Stimulated activated CD8-positive, alpha-beta memory T cell treated with anti-CD3 and anti-CD28 coated beads, Interleukin-2, amount 100 ng/mL, for 48 hours (primary cell): ENCODE data around the gene RIBC1.
"Not testable (repeated sequence)": the region's sequence is repeated elsewhere in the genome, so short reads cannot be mapped to it uniquely, and the experiment has no call there.

Experiments
- DNase-seq, 2 donors: peaks; one replicate each; pipeline ENCODE4 v3.0.0-alpha.2; 2020; ENCODE audit warnings: low read depth in 2 of 2

The RIBC1 gene

DNA sequence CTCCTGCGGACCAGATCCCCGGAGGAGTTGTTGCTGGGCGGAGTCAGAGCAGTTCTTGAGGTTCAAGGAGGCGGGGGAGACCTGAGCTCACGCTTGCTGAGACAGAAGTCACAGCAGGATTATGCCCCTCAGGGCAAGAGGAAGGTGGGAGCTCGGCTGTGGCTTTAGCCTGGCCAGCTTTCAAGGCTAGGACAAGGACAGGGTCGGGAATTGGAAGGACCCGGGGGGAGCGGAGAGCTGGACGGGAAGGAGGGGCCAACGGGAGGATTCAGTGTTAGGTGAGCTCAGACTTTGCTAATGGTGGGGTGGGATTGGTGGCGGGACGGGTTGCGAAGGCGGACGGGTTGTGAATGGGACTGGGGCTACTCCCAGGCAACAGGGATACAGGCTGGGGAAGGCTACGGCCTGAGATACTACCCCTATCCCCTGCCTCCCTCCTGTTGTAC lies at the start of gene RIBC1:
RIBC1 (plus strand) TSS at position 13 of the 446 bp plus-strand sequence. CDS start 3,404 bp downstream, outside the sequence.
- DNase-seq: no peak

DNA sequence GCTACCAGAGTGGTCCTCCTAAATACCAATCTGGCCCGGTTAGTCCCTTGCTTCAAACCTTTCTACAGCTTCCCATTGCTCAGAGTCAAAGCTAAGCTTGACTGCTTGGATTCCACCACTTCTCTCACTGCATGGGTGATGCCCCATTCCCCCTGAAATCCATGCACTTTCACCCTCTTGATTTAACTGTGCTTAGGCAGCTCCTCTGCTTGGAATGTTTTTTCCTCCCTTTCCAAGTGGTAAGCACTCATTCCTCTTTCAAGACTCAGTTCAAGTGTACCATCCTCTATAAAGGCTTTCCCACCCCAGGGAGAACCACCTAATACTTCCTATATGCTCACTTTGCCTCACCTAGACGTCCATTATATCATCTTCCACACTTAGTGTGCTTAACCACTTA lies 49.4 kb upstream of the RIBC1 start:
- DNase-seq: no peak

GRCh38 chrX:53374222-53374820 lies 48.4 kb upstream of the RIBC1 start:
- DNase-seq: no peak

GRCh38 chrX:53374923-53375322 lies 47.8 kb upstream of the RIBC1 start:
- no peak for DNase-seq

GRCh38 chrX:53376888-53377287 lies 45.8 kb upstream of the RIBC1 start:
- DNase-seq: no peak

- no peak for DNase-seq
Observed at GRCh38 chrX:53377464-53377863, 45.2 kb upstream of the RIBC1 start.

- DNase-seq: no peak
Observed at GRCh38 chrX:53379008-53379710, 43.5 kb upstream of the RIBC1 start.

DNA sequence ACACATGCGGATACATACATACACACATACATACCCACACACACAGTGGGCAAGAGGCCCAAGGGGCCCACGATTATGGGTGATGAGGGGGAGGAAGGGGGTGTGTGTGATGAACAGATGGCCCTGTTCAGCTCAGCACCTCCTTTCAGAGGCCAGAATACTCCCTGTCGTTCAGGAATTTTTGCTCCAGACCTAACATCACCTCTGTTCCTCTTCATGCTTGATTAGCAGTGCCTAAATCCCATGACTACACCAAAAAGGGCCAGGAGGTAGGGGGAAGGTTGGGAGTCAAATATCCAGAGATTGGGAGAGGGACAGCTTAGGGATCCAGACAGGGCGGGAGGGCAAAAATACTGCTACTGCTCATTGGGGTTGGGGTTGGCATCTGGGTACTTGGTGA lies 42.9 kb upstream of the RIBC1 start:
- no peak for DNase-seq

- DNase-seq: no peak
Observed at GRCh38 chrX:53383376-53384076, 39.1 kb upstream of the RIBC1 start.

- DNase-seq: no peak
Observed at GRCh38 chrX:53395605-53396298, 26.9 kb upstream of the RIBC1 start.

- no peak for DNase-seq
Observed at GRCh38 chrX:53398216-53398615, 24.5 kb upstream of the RIBC1 start.

- no peak for DNase-seq
Observed at GRCh38 chrX:53403535-53403934, 19.1 kb upstream of the RIBC1 start.

GRCh38 chrX:53412446-53412845 lies 10.2 kb upstream of the RIBC1 start:
- no peak for DNase-seq

DNA sequence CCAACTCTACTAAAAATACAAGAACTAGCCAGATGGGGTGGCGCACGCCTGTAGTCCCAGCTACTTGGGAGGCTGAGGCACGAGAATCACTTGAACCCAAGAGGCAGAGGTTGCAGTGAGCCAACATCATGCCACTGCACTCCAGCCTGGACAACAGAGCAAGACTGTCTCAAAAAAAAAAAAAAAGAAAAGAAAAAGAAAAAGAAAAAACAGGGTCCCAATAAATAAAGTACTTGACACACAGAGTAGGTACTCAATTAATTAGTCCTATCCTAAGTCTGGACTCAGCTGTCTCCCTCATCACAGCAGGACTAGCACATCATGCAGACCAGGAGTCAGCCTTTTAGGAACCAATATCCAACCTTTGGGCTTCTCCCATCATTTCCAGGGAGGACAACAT lies 2.3 kb upstream of the RIBC1 start:
- not testable (repeated sequence) for DNase-seq

DNA sequence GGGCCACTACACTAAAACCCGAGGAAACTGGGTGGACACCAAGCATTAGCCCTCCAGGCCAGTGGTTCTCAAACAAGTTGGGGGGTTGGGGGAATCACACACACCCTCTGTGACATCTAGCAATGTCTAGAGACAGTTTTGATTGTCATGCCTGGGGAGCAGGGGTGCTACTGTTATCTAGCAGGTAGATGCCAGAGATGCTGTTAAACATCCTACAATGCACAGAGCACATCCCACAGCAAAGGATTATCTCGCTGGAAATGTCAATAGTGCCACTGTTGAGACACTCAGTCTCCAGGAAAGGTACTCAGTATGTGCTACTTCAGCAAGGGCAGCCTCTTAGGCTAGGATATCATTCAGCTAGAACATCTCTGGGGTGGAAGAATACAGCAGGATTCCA lies 1.5 kb upstream of the RIBC1 start:
- DNase-seq: no peak

DNA sequence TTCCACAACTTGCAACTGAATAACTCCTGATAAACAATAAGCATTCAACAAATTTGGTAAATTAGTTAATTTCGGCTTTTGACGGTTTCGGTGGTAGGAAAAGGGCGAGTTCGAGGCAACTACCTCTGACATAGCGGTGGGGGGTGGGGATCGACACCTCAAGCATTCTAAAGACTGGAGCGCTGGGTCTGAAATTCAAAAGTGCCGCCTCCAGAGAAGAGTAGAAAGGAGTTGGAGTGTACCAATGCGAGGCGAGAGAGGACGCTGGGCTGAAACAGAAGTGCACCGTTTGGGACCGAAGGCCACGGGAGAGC lies 944 bp upstream of the RIBC1 start:
- DNase-seq: peak in 1 of 2 donors; percentile 7

GRCh38 chrX:53422086-53422860 lies 400 bp upstream of the RIBC1 start, which contains the start of gene SMC1A:
TSS of gene SMC1A (minus strand) at chrX:53422654. CDS start at chrX:53422600, 54 bp downstream.
- peak; percentile 90 to 96 for DNase-seq

DNA sequence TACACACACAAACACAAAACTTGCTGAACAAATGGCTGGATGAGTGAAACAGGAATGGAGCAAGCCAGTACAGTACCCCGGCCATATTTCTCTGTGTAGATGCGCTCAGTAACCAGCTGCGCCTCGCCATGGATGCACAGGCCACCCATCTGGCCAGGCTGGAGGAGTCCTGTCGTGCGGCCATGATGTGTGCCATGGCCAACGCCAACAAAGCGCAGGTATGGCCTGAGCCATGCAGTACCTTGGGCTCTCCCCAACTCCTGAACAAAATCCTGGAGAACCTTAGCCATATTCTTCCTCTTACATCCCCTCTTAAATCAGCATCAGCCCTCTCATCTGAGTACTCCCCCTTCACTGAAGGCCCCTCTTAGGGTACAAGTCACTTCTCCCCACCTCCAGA lies 7.1 kb downstream of the RIBC1 start:
- DNase-seq: no peak

GRCh38 chrX:53430231-53430630 lies 7.6 kb downstream of the RIBC1 start:
- DNase-seq: no peak

DNA sequence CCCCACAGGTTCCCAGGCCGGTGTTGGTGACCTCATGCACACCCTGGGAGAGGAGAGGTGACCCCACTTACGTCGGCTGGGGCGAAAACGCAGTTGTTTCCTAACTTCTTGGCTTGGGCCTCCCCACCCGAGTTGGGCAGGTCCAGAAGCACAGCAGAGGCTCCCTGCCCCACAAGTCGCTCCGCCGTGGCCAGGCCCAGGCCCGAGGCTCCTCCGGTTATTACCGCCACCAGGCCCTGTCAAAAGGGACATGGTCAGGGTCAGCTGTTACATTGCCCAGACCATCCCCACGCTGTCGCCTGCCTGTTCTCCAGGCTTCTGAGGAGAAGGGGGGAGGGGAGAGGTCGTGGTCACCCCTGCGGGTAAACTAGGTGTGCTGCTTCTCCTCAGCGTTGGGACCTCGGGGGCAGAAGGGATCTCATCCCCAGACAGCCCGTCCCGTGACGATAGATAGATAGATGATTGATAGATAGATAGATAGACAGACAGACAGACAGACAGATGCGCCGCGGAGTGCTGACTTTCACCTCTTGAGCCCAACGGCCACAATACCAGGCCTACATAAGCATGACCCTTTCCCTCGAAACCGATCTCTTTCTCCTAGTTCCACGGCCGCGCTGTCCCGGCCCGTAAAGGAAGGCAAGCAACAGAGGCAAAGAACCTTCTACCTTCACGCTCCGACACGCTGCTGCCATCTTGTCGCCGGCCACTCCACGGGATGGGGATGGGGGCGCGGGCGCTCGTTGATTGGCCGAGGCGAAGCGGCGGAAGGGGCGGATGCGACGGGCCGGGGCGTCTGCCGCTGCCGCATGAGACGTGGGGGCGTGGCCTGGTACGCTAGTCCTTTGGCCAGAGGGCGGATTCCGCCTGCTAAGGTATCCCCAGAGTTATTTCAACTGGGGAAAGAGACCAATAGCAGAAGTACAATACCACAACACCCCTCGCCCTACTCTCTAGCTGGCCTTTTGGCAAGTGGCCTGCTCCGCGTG lies 11.3 kb downstream of the RIBC1 start, which contains the start of gene HSD17B10:
HSD17B10 (minus strand) TSS at position 720 of the 989 bp plus-strand sequence; CDS start at position 695, 25 bp downstream.
- peak; percentile 79 to 83 for DNase-seq
